Liver (tissue), 9 donors: ENCODE results near the gene BLVRA. TPM values are rescaled to one million over a fixed set of nuclear protein-coding genes. Genes with fewer than 3 reads are reported as not detected.

Experiments
- DNase-seq: peaks from one replicate; pipeline ENCODE4 v3.0.0-alpha.2; 2017; ENCODE audit warnings: low spot score
- H3K27ac ChIP-seq, 2 donors: one replicate each; pipeline ENCODE4 v1.7.0; 2013; ENCODE audit warnings: inconsistent platforms in 2 of 2, low read length in 2 of 2, control low read depth in 1 of 2, low read depth in 1 of 2, mild to moderate bottlenecking in 1 of 2
- H3K27me3 ChIP-seq, 4 donors: one replicate each; pipeline versions ENCODE4 v1.6.1 to v1.7.0; 2013; ENCODE audit warnings: low read length in 3 of 4, inconsistent platforms in 1 of 4, mild to moderate bottlenecking in 1 of 4, moderate library complexity in 1 of 4; ENCODE audit not compliant: control insufficient read depth in 4 of 4, insufficient read depth in 4 of 4
- H3K36me3 ChIP-seq, 4 donors: one replicate each; pipeline versions ENCODE4 v1.6.1 to v1.7.0; 2013; ENCODE audit warnings: low read length in 3 of 4, mild to moderate bottlenecking in 3 of 4, low read depth in 1 of 4, moderate library complexity in 1 of 4; ENCODE audit not compliant: control insufficient read depth in 4 of 4, insufficient read depth in 3 of 4
- H3K4me1 ChIP-seq, 4 donors: one replicate each; pipeline versions ENCODE4 v1.6.1 to v1.7.0; 2013; ENCODE audit warnings: low read length in 3 of 4, mild to moderate bottlenecking in 3 of 4, moderate library complexity in 1 of 4; ENCODE audit not compliant: control insufficient read depth in 4 of 4, insufficient read depth in 4 of 4
- H3K4me3 ChIP-seq, 3 donors: one replicate each; pipeline versions ENCODE4 v1.6.1 to v1.7.0; 2013; ENCODE audit warnings: low read length in 3 of 3, control low read depth in 1 of 3, low read depth in 1 of 3, mild to moderate bottlenecking in 1 of 3
- H3K9ac ChIP-seq, 2 donors: one replicate each; pipeline ENCODE4 v1.7.0; 2013; ENCODE audit warnings: low read length in 2 of 2, mild to moderate bottlenecking in 2 of 2, moderate library complexity in 2 of 2, control low read depth in 1 of 2, low read depth in 1 of 2
- H3K9me3 ChIP-seq, 4 donors: one replicate each; pipeline versions ENCODE4 v1.6.1 to v1.7.0; 2013; ENCODE audit warnings: low read length in 3 of 4; ENCODE audit not compliant: control insufficient read depth in 4 of 4
- ATF3 ChIP-seq: IDR thresholded peaks from 2 replicates; pipeline ENCODE4 v1.6.1; 2016; ENCODE audit warnings: antibody characterized with exemption
- CTCF ChIP-seq: fragments of 150-350 bp; IDR thresholded peaks from 2 replicates; pipeline ENCODE4 v1.5.1; 2017; ENCODE audit warnings: improper control_type of control experiment, low read depth, low read length; ENCODE audit not compliant: missing input control
- EGR1 ChIP-seq, 2 donors: IDR thresholded peaks; 2 replicates each; pipeline ENCODE4 v1.6.1; 2016 to 2018; ENCODE audit warnings: antibody characterized with exemption in 2 of 2, low read depth in 2 of 2
- FOXA1 ChIP-seq: IDR thresholded peaks from 2 replicates; pipeline ENCODE4 v1.6.1; 2016; ENCODE audit warnings: antibody characterized with exemption
- FOXA2 ChIP-seq: IDR thresholded peaks from 2 replicates; pipeline ENCODE4 v1.6.1; 2016; ENCODE audit warnings: antibody characterized with exemption
- GABPA ChIP-seq, 2 donors: IDR thresholded peaks in 1 of 2; conservative IDR thresholded peaks in 1 of 2; 2 replicates each; pipeline ENCODE4 v1.6.1; 2016; ENCODE audit warnings: antibody characterized with exemption in 2 of 2, mild to moderate bottlenecking in 1 of 2, moderate library complexity in 1 of 2
- HNF4A ChIP-seq, 2 donors: conservative IDR thresholded peaks; 2 replicates each; pipeline ENCODE4 v1.6.1; 2016; ENCODE audit warnings: antibody characterized with exemption in 2 of 2, mild to moderate bottlenecking in 2 of 2
- HNF4G ChIP-seq: IDR thresholded peaks from 2 replicates; pipeline ENCODE4 v1.6.1; 2016; ENCODE audit warnings: antibody characterized with exemption
- JUND ChIP-seq, 2 donors: IDR thresholded peaks; 2 replicates each; pipeline ENCODE4 v1.6.1; 2016; ENCODE audit warnings: antibody characterized with exemption in 2 of 2
- MAX ChIP-seq: IDR thresholded peaks from 2 replicates; pipeline ENCODE4 v1.6.1; 2016; ENCODE audit warnings: antibody characterized with exemption
- NR2F2 ChIP-seq: IDR thresholded peaks from 2 replicates; pipeline ENCODE4 v1.6.1; 2016; ENCODE audit warnings: antibody characterized with exemption
- RAD21 ChIP-seq, 2 donors: IDR thresholded peaks; 2 replicates each; pipeline ENCODE4 v1.6.1; 2016; ENCODE audit warnings: antibody characterized with exemption in 2 of 2, mild to moderate bottlenecking in 2 of 2
- RXRA ChIP-seq, 2 donors: IDR thresholded peaks; 2 replicates each; pipeline ENCODE4 v1.6.1; 2017 to 2018; ENCODE audit warnings: antibody characterized with exemption in 2 of 2, mild to moderate bottlenecking in 1 of 2
- SP1 ChIP-seq: IDR thresholded peaks from 2 replicates; pipeline ENCODE4 v1.6.1; 2018; ENCODE audit warnings: antibody characterized with exemption, mild to moderate bottlenecking
- TAF1 ChIP-seq: conservative IDR thresholded peaks from 2 replicates; pipeline ENCODE4 v1.6.1; 2016; ENCODE audit warnings: antibody characterized with exemption, mild to moderate bottlenecking
- YY1 ChIP-seq: IDR thresholded peaks from 2 replicates; pipeline ENCODE4 v1.6.1; 2016; ENCODE audit warnings: antibody characterized with exemption, mild to moderate bottlenecking
- WGBS: extraction: QIAGEN DNeasy Blood & Tissue Kit; methylation state at CpG from one replicate; pipeline ENCODE4 v1.1.7; 2013; 5-methylcytosine and 5-hydroxymethylcytosine counted together
- polyA plus RNA-seq, 2 donors: library from polyadenylated mRNA; stranded (reverse) in 1 of 2; unstranded in 1 of 2; fragments of 200-250 nt in 1 of 2; fragments of >200 nt in 1 of 2; fragmentation: Nextera tagmentation in 1 of 2; extraction: Ambion mirVana in 1 of 2; gene quantifications; one replicate each; pipeline versions ENCODE4 v1.2.1 to v1.2.3, GENCODE V29; 2013 to 2015
- total RNA-seq, 2 donors: library from RNA; depleted of rRNA; stranded (reverse); fragments of >200 nt; gene quantifications; one replicate each; pipeline ENCODE4 v1.2.3, GENCODE V29; 2014
- TF ChIP-seq, protein P1 (sequence below): IDR thresholded peaks from 2 replicates; pipeline ENCODE4 v1.6.1; 2016; ENCODE audit warnings: antibody characterized with exemption
- donor health status: healthy.
- donor health status: healthy.
- donor health status: healthy.
- donor health status: healthy.
- donor health status: healthy.

The BLVRA gene
- total and polyA plus RNA-seq, 4 donors = 5.1 to 23.5 (median 6.8) TPM

- no peak for DNase-seq
- H3K9ac ChIP-seq = no peak overlapping the region
- no peaks in the 10 kb centered on the region for H3K27me3 ChIP-seq
- H3K4me1 ChIP-seq = peaks cover 0 to 4% (median 2%) of the 10 kb centered on the region in 4 donors
- H3K27ac ChIP-seq = no peak overlapping the region
- H3K4me3 ChIP-seq = no peak overlapping the region
- no peaks in the 10 kb centered on the region for H3K9me3 ChIP-seq
- no peaks in the 10 kb centered on the region for H3K36me3 ChIP-seq
- TF ChIP-seq, protein P1, sequence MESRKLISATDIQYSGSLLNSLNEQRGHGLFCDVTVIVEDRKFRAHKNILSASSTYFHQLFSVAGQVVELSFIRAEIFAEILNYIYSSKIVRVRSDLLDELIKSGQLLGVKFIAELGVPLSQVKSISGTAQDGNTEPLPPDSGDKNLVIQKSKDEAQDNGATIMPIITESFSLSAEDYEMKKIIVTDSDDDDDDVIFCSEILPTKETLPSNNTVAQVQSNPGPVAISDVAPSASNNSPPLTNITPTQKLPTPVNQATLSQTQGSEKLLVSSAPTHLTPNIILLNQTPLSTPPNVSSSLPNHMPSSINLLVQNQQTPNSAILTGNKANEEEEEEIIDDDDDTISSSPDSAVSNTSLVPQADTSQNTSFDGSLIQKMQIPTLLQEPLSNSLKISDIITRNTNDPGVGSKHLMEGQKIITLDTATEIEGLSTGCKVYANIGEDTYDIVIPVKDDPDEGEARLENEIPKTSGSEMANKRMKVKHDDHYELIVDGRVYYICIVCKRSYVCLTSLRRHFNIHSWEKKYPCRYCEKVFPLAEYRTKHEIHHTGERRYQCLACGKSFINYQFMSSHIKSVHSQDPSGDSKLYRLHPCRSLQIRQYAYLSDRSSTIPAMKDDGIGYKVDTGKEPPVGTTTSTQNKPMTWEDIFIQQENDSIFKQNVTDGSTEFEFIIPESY = no peak
- TF ChIP-seq ATF3 (no peak), JUND (IDR thresholded peaks at IDR 0.05) (no peak), CTCF (no peak), YY1 (no peak), RXRA (IDR thresholded peaks at IDR 0.05) (no peak), FOXA2 (no peak), RAD21 (IDR thresholded peaks at IDR 0.05) (no peak), HNF4A (conservative IDR thresholded peaks at IDR 0.05) (no peak), HNF4G (no peak), TAF1 (no peak), NR2F2 (no peak), MAX (no peak), EGR1 (IDR thresholded peaks at IDR 0.05; ENCODE audit: low read depth in 2 of 2) (no peak), FOXA1 (no peak), SP1 (no peak), GABPA (IDR thresholded peaks at IDR 0.05 in 1 of 2, conservative IDR thresholded peaks at IDR 0.05 in 1 of 2) (no peak)
- 87% methylated on average over 8 of the region's 8 CpGs for WGBS
Measured at GRCh38 chr7:43766564-43766963, 8.1 kb downstream of the BLVRA start.

GRCh38 chr7:43767311-43767710 lies 8.8 kb downstream of the BLVRA start:
- Histone ChIP-seq H3K9me3 (no peaks in the 10 kb centered on the region), H3K36me3 (peaks cover 0 to 3% (median 0%) of the 10 kb centered on the region in 4 donors), H3K27me3 (no peaks in the 10 kb centered on the region), H3K4me3 (no peak overlapping the region), H3K9ac (no peak overlapping the region), H3K27ac (no peak overlapping the region), H3K4me1 (peaks cover 0 to 4% (median 2%) of the 10 kb centered on the region in 4 donors)
- no peak for DNase-seq
- no peak for TF ChIP-seq EGR1 (IDR thresholded peaks at IDR 0.05; ENCODE audit: low read depth in 2 of 2)
- no peak for TF ChIP-seq ATF3
- TF ChIP-seq MAX = no peak
- TF ChIP-seq JUND (IDR thresholded peaks at IDR 0.05) = no peak
- TF ChIP-seq SP1 = no peak
- TF ChIP-seq CTCF = no peak
- no peak for TF ChIP-seq HNF4G
- no peak for TF ChIP-seq FOXA1
- no peak for TF ChIP-seq HNF4A (conservative IDR thresholded peaks at IDR 0.05)
- no peak for TF ChIP-seq GABPA (IDR thresholded peaks at IDR 0.05 in 1 of 2, conservative IDR thresholded peaks at IDR 0.05 in 1 of 2)
- TF ChIP-seq NR2F2 = no peak
- TF ChIP-seq RXRA (IDR thresholded peaks at IDR 0.05) = no peak
- TF ChIP-seq, protein P1 = no peak
- TF ChIP-seq RAD21 (IDR thresholded peaks at IDR 0.05) = no peak
- no peak for TF ChIP-seq YY1
- no peak for TF ChIP-seq FOXA2
- WGBS = 94% methylated on average over 8 of the region's 8 CpGs
